Activated T-cell treated with anti-CD3 and anti-CD28 coated beads, Interleukin-2, amount 50 U/mL, for 72 hours (primary cell): ENCODE measurements around the gene SDCCAG8. TPM values are rescaled to one million over a fixed set of nuclear protein-coding genes. Genes with fewer than 3 reads are reported as not detected.

Source experiments
- total RNA-seq, 2 donors: library from RNA; stranded (reverse); gene quantifications; one replicate each; pipeline ENCODE4 v1.2.3, GENCODE V29; 2022

SDCCAG8 gene
- total RNA-seq, 2 donors from 2014 or later: 31.3 to 40.2 TPM

Other genes with a start within 250 kb of the SDCCAG8 start
- gene CEP170, start 760 bp upstream of the SDCCAG8 start, total RNA-seq: 10 to 100 TPM; 49.4 to 54.7 TPM